K562 (cell line): ENCODE measurements around the gene PALMD. TPM values are rescaled to one million over a fixed set of nuclear protein-coding genes. Genes with fewer than 3 reads are reported as not detected.

Source experiments
- ATAC-seq: fragments of 200-7000 bp; cut with Tn5 transposase; 3 replicates; pipeline ENCODE4 v1.9.1; 2020; ENCODE audit warnings: moderate library complexity
- BruUV-seq: library from RNA; stranded (reverse); fragments of 400-500 nt; replicated peaks from 2 replicates; lab custom pipeline; 2021; lab: Mats Ljungman, UMichigan
- CTCF ChIA-PET: fragments of 300-600 bp; formaldehyde crosslinking; extraction: SDS; loops from one replicate; lab custom pipeline; 2021; ENCODE audit warnings: low intra/inter-chr PET ratio; lab: Yijun Ruan, JAX
- POLR2A ChIA-PET: fragments of 300-600, 350-650 bp; sonication (Branson Sonifier 250); formaldehyde crosslinking; extraction: SDS; loops from one replicate; lab custom pipeline; 2021; ENCODE audit warnings: antibody characterized with exemption, inconsistent platforms; lab: Yijun Ruan, JAX
- DNase-seq, 4 experiments: peaks; one replicate each; pipeline versions ENCODE4 v3.0.0 to v3.0.0-alpha.2; 2011 to 2018; ENCODE audit warnings: low spot score in 3 of 4, mixed read lengths in 3 of 4; ENCODE audit errors: extremely low read depth in 1 of 4
- FAIRE-seq: peaks from 2 replicates; lab custom pipeline; 2011; peaks lifted over from hg19 to GRCh38; lab: Jason Lieb, UNC
- H2AFZ ChIP-seq: 2 replicates; pipeline ENCODE4 v1.6.0; 2011; ENCODE audit warnings: low read depth, low read length, control low read depth, inconsistent platforms
- H3K27ac ChIP-seq: fragments of 200-600 bp; 3 replicates; pipeline ENCODE4 v1.8.0; 2011; ENCODE audit warnings: low read depth, mild to moderate bottlenecking, control low read depth, inconsistent platforms, low read length, moderate library complexity, mixed read lengths; ENCODE audit errors: extremely low read depth
- H3K27me3 ChIP-seq, 2 experiments: fragments of 300-600 bp in 1 of 2; 2 replicates in 1 of 2; 3 replicates in 1 of 2; pipeline versions ENCODE4 v1.6.0 to v1.8.0; 2011; ENCODE audit warnings: inconsistent platforms in 2 of 2, low read length in 2 of 2, mild to moderate bottlenecking in 1 of 2, mixed read lengths in 1 of 2, moderate library complexity in 1 of 2; ENCODE audit not compliant: control insufficient read depth in 2 of 2, insufficient read depth in 2 of 2
- H3K36me3 ChIP-seq: fragments of 300-600 bp; 3 replicates; pipeline ENCODE4 v1.8.0; 2011; ENCODE audit warnings: mild to moderate bottlenecking, low read length, inconsistent platforms; ENCODE audit not compliant: control insufficient read depth, insufficient read depth
- H3K4me1 ChIP-seq, 2 experiments: fragments of 200-600 bp in 1 of 2; replicated peaks in 1 of 2; 2 replicates in 1 of 2; 3 replicates in 1 of 2; pipeline versions ENCODE4 v1.5.1 to v1.8.0; 2011; ENCODE audit warnings: inconsistent platforms in 2 of 2, low read length in 2 of 2, mild to moderate bottlenecking in 1 of 2, mixed read lengths in 1 of 2, moderate library complexity in 1 of 2; ENCODE audit not compliant: control insufficient read depth in 2 of 2, insufficient read depth in 2 of 2
- H3K4me2 ChIP-seq: 2 replicates; pipeline ENCODE4 v1.6.1; 2011; ENCODE audit warnings: low read length, control low read depth, inconsistent platforms, mixed read lengths; ENCODE audit not compliant: insufficient read depth
- H3K4me3 ChIP-seq: fragments of 200-600 bp; sonication (generic), shearing (Covaris generic); 2 replicates; pipeline ENCODE4 v1.5.1; 2016; ENCODE audit warnings: control low read depth, inconsistent platforms
- H3K79me2 ChIP-seq: fragments of 200-600 bp; 3 replicates; pipeline ENCODE4 v1.8.0; 2011; ENCODE audit warnings: low read length, inconsistent platforms; ENCODE audit not compliant: control insufficient read depth, insufficient read depth
- H3K9ac ChIP-seq, 2 experiments: 2 replicates each; pipeline versions ENCODE4 v1.6.0 to v1.6.1; 2011; ENCODE audit warnings: low read depth in 2 of 2, low read length in 2 of 2, control low read depth in 1 of 2, inconsistent platforms in 1 of 2, mild to moderate bottlenecking in 1 of 2, mixed read lengths in 1 of 2; ENCODE audit not compliant: insufficient read depth in 1 of 2
- H3K9me1 ChIP-seq: one replicate; pipeline ENCODE4 v1.6.0; 2011; ENCODE audit warnings: inconsistent platforms, mild to moderate bottlenecking, low read length, moderate library complexity; ENCODE audit not compliant: control insufficient read depth, insufficient read depth
- H3K9me3 ChIP-seq: replicated peaks from 2 replicates; pipeline ENCODE4 v1.5.1; 2011; ENCODE audit warnings: low read depth, low read length, inconsistent platforms; ENCODE audit not compliant: control insufficient read depth, insufficient read depth
- H4K20me1 ChIP-seq: replicated peaks from 2 replicates; pipeline ENCODE4 v1.6.1; 2011; ENCODE audit warnings: low read length, inconsistent platforms, mixed read lengths; ENCODE audit not compliant: control insufficient read depth, insufficient read depth
- CHAMP1 ChIP-seq: fragments of 450-650 bp; IDR thresholded peaks from 2 replicates; pipeline ENCODE4 v1.6.1; 2016; ENCODE audit warnings: mild to moderate bottlenecking
- CREB3 ChIP-seq: fragments of 450-650 bp; conservative IDR thresholded peaks from 2 replicates; pipeline ENCODE4 v1.6.1; 2016; ENCODE audit warnings: missing genetic modification characterization, low read depth, mild to moderate bottlenecking, missing compliant biosample characterization, moderate library complexity
- CXXC5 ChIP-seq: fragments of 250-450 bp; sonication (Bioruptor Pico); IDR thresholded peaks from 2 replicates; pipeline ENCODE4 v1.8.0; 2022; ENCODE audit warnings: inconsistent platforms, mild to moderate bottlenecking, moderate library complexity
- GTF2E2 ChIP-seq: fragments of 200-800 bp; sonication (Bioruptor generic); IDR thresholded peaks from 2 replicates; pipeline ENCODE4 v1.6.1; 2016; ENCODE audit warnings: missing genetic modification characterization, missing compliant biosample characterization
- HNRNPH1 ChIP-seq: fragments of 200-400 bp; formaldehyde crosslinking; optimal IDR thresholded peaks from 2 replicates; pipeline ENCODE3; 2017; ENCODE audit warnings: low read depth, mild to moderate bottlenecking, low read length, moderate library complexity
- MAFG ChIP-seq: fragments of 450-650 bp; conservative IDR thresholded peaks from 2 replicates; pipeline ENCODE4 v1.6.1; 2016; ENCODE audit warnings: missing genetic modification characterization, missing compliant biosample characterization
- NR2C2 ChIP-seq, 2 experiments: fragments of 200-800 bp in 1 of 2; sonication (Bioruptor generic) in 1 of 2; sonication (generic) in 1 of 2; formaldehyde crosslinking in 1 of 2; IDR thresholded peaks; 2 replicates each; pipeline versions ENCODE4 v1.6.1 to v1.8.0; 2016 to 2022; ENCODE audit warnings: mild to moderate bottlenecking in 1 of 2, missing compliant biosample characterization in 1 of 2, missing genetic modification characterization in 1 of 2, missing genetic modification reagents in 1 of 2
- POLR2H ChIP-seq: IDR thresholded peaks from 2 replicates; pipeline ENCODE4 v1.6.1; 2016; ENCODE audit warnings: missing genetic modification characterization, low read depth, mild to moderate bottlenecking, control low read depth, missing compliant biosample characterization, moderate library complexity
- RFX1 ChIP-seq: fragments of 450-650 bp; IDR thresholded peaks from 2 replicates; pipeline ENCODE4 v1.6.1; 2016; ENCODE audit warnings: mild to moderate bottlenecking, moderate library complexity
- SMARCB1 ChIP-seq: IDR thresholded peaks from 2 replicates; pipeline ENCODE4 v1.6.1; 2011; ENCODE audit warnings: improper control_type of control experiment, low read depth; ENCODE audit not compliant: insufficient read length
- STAT5B ChIP-seq: fragments of 250-450 bp; sonication (Bioruptor Pico); IDR thresholded peaks from 2 replicates; pipeline ENCODE4 v1.8.0; 2021; ENCODE audit warnings: mild to moderate bottlenecking, inconsistent platforms
- ZFP30 ChIP-seq: fragments of 250-450 bp; sonication (Bioruptor Pico); IDR thresholded peaks from 2 replicates; pipeline ENCODE4 v1.8.0; 2022; ENCODE audit warnings: moderate library complexity, mild to moderate bottlenecking, inconsistent platforms, borderline replicate concordance
- ZNF134 ChIP-seq: fragments of 250-450 bp; sonication (Bioruptor Pico); conservative IDR thresholded peaks from 2 replicates; pipeline ENCODE4 v1.4.0; 2020
- ZNF518B ChIP-seq: fragments of 250-450 bp; sonication (Bioruptor Pico); IDR thresholded peaks from 2 replicates; pipeline ENCODE4 v1.5.0; 2021; ENCODE audit warnings: mild to moderate bottlenecking, moderate library complexity
- WGBS: fragments of 100-300 bp; shearing (Covaris generic); methylation state at CpG from one replicate; pipeline ENCODE4 v1.1.6; 2016; ENCODE audit warnings: low coverage, mixed read lengths; ENCODE audit not compliant: insufficient coverage; ENCODE audit errors: missing lambda C conversion rate; 5-methylcytosine and 5-hydroxymethylcytosine counted together
- in situ Hi-C: fragments of 300-500 bp; cut with MboI; formaldehyde crosslinking; loops from 4 replicates; pipeline ENCODE4 v1.15.0; 2018; ENCODE audit warnings: inconsistent platforms, mixed read lengths
- intact Hi-C: fragments of 100-400 bp; cut with micrococcal nuclease; formaldehyde crosslinking; loops from 2 replicates; pipeline ENCODE4 v1.14.2; 2022
- polyA plus RNA-seq, 8 experiments: library from polyadenylated mRNA; depleted of rRNA in 4 of 8; stranded (reverse) in 5 of 8; unstranded in 3 of 8; fragments of >200 nt; fragmentation: Nextera tagmentation in 2 of 8; fragmentation: Illumina TruSeq in 1 of 8; extraction: Ambion mirVana in 2 of 8; extraction: Trizol in 1 of 8; gene quantifications; 2 replicates each; pipeline versions ENCODE4 v1.2.1 to v1.2.3, GENCODE V29; 2011 to 2014; ENCODE audit warnings: inconsistent platforms in 1 of 8, missing spikeins in 1 of 8
- total RNA-seq, 7 experiments: library from RNA; depleted of rRNA in 6 of 7; stranded (reverse); fragments of >200 nt in 6 of 7; fragmentation: Illumina TruSeq in 2 of 7; extraction: Trizol in 2 of 7; gene quantifications; 2 replicates each; pipeline versions ENCODE4 v1.2.1 to v1.2.3, GENCODE V29; 2011 to 2021; ENCODE audit warnings: low replicate concordance in 1 of 7

Gene PALMD
- total and polyA plus RNA-seq, 9 of the 15 experiments (the other 6 are each of a cell fraction or from before 2014, with no cell fraction given): 2.7 to 13.5 (median 5.4) TPM

DNA sequence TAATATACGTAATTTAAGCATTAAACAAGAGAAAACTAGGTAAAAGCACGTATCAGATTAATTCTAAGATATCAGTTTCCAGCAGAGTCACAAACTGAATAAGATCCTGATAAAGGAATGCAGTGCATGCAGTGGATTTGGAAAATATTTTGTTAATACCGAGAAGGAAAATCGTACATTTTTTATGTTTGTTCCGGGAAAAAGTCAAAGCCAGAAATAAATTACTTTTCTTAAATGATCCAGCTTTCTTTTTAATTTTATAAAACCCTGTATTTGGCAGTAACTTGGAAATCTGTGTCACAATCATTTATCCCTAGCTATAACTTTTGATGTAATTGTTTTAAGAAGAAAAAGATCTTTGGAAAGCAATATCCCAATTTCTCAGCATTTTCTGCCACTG lies 955 bp downstream of the PALMD start:
- H3K9me1 ChIP-seq: no peaks in the 10 kb centered on the region
- no peaks in the 10 kb centered on the region; the same call in 2 of the 3 replicates for H3K79me2 ChIP-seq
- peak overlapping the region; percentile 31 for H3K4me3 ChIP-seq
- no TSS peak for BruUV-seq
- H3K9ac ChIP-seq: peak overlapping the region in 1 of 2 experiments; percentile 67; a peak in 2 of 4 replicates
- intact Hi-C loops: loop anchor here (2.0 to 5.0 kb wide), 4 partner anchors 48 to 165 kb away; partner anchors contain the start of gene FRRS1
- peak overlapping the region; percentile 92 for H2AFZ ChIP-seq
- no peaks in the 10 kb centered on the region for H4K20me1 ChIP-seq
- 0% methylated on average over 5 of the region's 5 CpGs for WGBS
- H3K27ac ChIP-seq: peak overlapping the region; percentile 63; the same call in 2 of the 3 replicates
- no peaks in the 10 kb centered on the region for H3K9me3 ChIP-seq
- H3K4me2 ChIP-seq: 0 out of 2 replicates have a peak overlapping the region, but pooled peaks have one; percentile 36
- POLR2A ChIA-PET: interaction anchor here (0.7 to 2.5 kb wide), 5 partner anchors 10 to 147 kb away, joined by 3 to 10 read pairs (median 3); no protein-coding TSS in a partner anchor
- ATAC-seq (no peak), FAIRE-seq (no peak), DNase-seq (no peak)
- in situ Hi-C loops: no loop called here
- peaks cover 6 to 31% of the 10 kb centered on the region in 2 experiments; a peak in 3 of 5 replicates for H3K4me1 ChIP-seq
- H3K36me3 ChIP-seq: no peaks in the 10 kb centered on the region
- CTCF ChIA-PET: no interaction called here
- H3K27me3 ChIP-seq: no peaks in the 10 kb centered on the region
- TF ChIP-seq ZNF134 (CRISPR knock-in tag) (no peak), STAT5B (CRISPR knock-in tag) (no peak), NR2C2 (CRISPR knock-in tag; IDR thresholded peaks at IDR 0.05) (no peak), NR2C2 (tag; IDR thresholded peaks at IDR 0.05) (0 out of 2 replicates have a peak, but pooled peaks have one; percentile 16), RFX1 (0 out of 2 replicates have a peak, but pooled peaks have one; percentile 6), GTF2E2 (0 out of 2 replicates have a peak, but pooled peaks have one; percentile 38), ZFP30 (CRISPR knock-in tag) (no peak), CXXC5 (CRISPR knock-in tag) (no peak), CHAMP1 (no peak), MAFG (tag) (no peak), ZNF518B (CRISPR knock-in tag) (no peak), HNRNPH1 (no peak), POLR2H (peak; percentile 63; the same call in 1 of the 2 replicates), SMARCB1 (no peak), CREB3 (tag) (no peak)
